HCT116 (cell line): ENCODE data around the gene NUDT9. TPM values are rescaled to one million over a fixed set of nuclear protein-coding genes. Genes with fewer than 3 reads are reported as not detected.
"Not testable (repeated sequence)": the region's sequence is repeated elsewhere in the genome, so short reads cannot be mapped to it uniquely, and the experiment has no call there.

ENCODE experiments used
- ATAC-seq: fragments of 200-7000 bp; cut with Tn5 transposase; 2 replicates; pipeline ENCODE4 v1.9.1; 2020; ENCODE audit warnings: mild to moderate bottlenecking, moderate library complexity
- BruUV-seq: library from RNA; stranded (reverse); fragments of 400-500 nt; replicated peaks from 2 replicates; lab custom pipeline; 2021; lab: Mats Ljungman, UMichigan
- CTCF ChIA-PET: fragments of 300-600 bp; sonication (Branson Sonifier 250); formaldehyde crosslinking; loops from one replicate; lab custom pipeline; 2021; ENCODE audit warnings: antibody characterized with exemption; lab: Charles Lee
- POLR2A ChIA-PET: fragments of 300-600, 350-600 bp; sonication (Branson Sonifier 250); formaldehyde crosslinking; loops from one replicate; lab custom pipeline; 2021; ENCODE audit warnings: antibody characterized with exemption; lab: Charles Lee
- RAD21 ChIA-PET, 2 experiments: fragments of 300-600 bp; sonication (Branson Sonifier 250); formaldehyde crosslinking; loops; one replicate each; lab custom pipeline; 2023; ENCODE audit warnings: low total read pairs in 2 of 2; ENCODE audit not compliant: uncharacterized antibody in 2 of 2, unreplicated experiment in 2 of 2, low non-redundant PET in 1 of 2; lab: Charles Lee
- DNase-seq: peaks from one replicate; pipeline ENCODE4 v3.0.0-alpha.2; 2010; ENCODE audit warnings: low read depth, low spot score
- H2AFZ ChIP-seq: fragments of 200-600 bp; shearing (Covaris generic), sonication (generic); 2 replicates; pipeline ENCODE4 v1.6.1; 2017; ENCODE audit warnings: low read depth, mixed run types, mixed read lengths, antibody characterized with exemption, low read length; ENCODE audit not compliant: poor library complexity, severe bottlenecking
- H3K27ac ChIP-seq: 2 replicates; pipeline ENCODE4 v1.5.1; 2012; ENCODE audit warnings: low read depth, low read length
- H3K27me3 ChIP-seq: fragments of 200-600 bp; sonication (generic); 2 replicates; pipeline ENCODE4 v1.6.1; 2016; ENCODE audit warnings: mixed run types, low read length, mixed read lengths; ENCODE audit not compliant: insufficient read depth
- H3K36me3 ChIP-seq, 2 experiments: fragments of 200-500 bp in 1 of 2; fragments of 200-600 bp in 1 of 2; sonication (Bioruptor generic) in 1 of 2; sonication (generic) in 1 of 2; 2 replicates each; pipeline versions ENCODE4 v1.5.1 to v1.6.1; 2014 to 2016; ENCODE audit warnings: low read length in 2 of 2, inconsistent platforms in 1 of 2, mixed read lengths in 1 of 2, mixed run types in 1 of 2; ENCODE audit not compliant: insufficient read depth in 2 of 2, control insufficient read depth in 1 of 2
- H3K4me1 ChIP-seq, 2 experiments: fragments of 200-600 bp in 1 of 2; sonication (generic) in 1 of 2; 2 replicates each; pipeline versions ENCODE4 v1.5.1 to v1.6.1; 2012 to 2017; ENCODE audit warnings: low read length in 2 of 2, inconsistent platforms in 1 of 2, mild to moderate bottlenecking in 1 of 2, mixed read lengths in 1 of 2, mixed run types in 1 of 2, moderate library complexity in 1 of 2; ENCODE audit not compliant: insufficient read depth in 2 of 2, control insufficient read depth in 1 of 2
- H3K4me2 ChIP-seq: fragments of 200-600 bp; sonication (generic); 2 replicates; pipeline ENCODE4 v1.6.1; 2017; ENCODE audit warnings: mixed run types, low read length, mixed read lengths
- H3K4me3 ChIP-seq, 2 experiments: fragments of 200-600 bp in 1 of 2; sonication (generic) in 1 of 2; replicated peaks in 1 of 2; 2 replicates each; pipeline ENCODE4 v1.5.1; 2011 to 2016; ENCODE audit warnings: low read length in 2 of 2, control low read depth in 1 of 2, low read depth in 1 of 2, mild to moderate bottlenecking in 1 of 2, mixed read lengths in 1 of 2, mixed run types in 1 of 2
- H3K79me2 ChIP-seq: fragments of 200-600 bp; sonication (generic); 2 replicates; pipeline ENCODE4 v1.6.1; 2017; ENCODE audit warnings: mild to moderate bottlenecking, mixed run types, low read length, moderate library complexity, mixed read lengths; ENCODE audit not compliant: insufficient read depth
- H3K9ac ChIP-seq: fragments of 200-600 bp; sonication (generic); 2 replicates; pipeline ENCODE4 v1.6.1; 2016; ENCODE audit warnings: low read length, mixed read lengths
- H3K9me2 ChIP-seq: fragments of 200-600 bp; sonication (generic), shearing (Covaris generic); 2 replicates; pipeline ENCODE4 v1.6.1; 2017; ENCODE audit warnings: mixed run types, mild to moderate bottlenecking, moderate library complexity; ENCODE audit not compliant: insufficient read depth
- H3K9me3 ChIP-seq, 2 experiments: fragments of 200-500 bp in 1 of 2; fragments of 200-600 bp in 1 of 2; sonication (Bioruptor generic) in 1 of 2; sonication (generic) in 1 of 2; 2 replicates each; pipeline ENCODE4 v1.6.1; 2014 to 2017; ENCODE audit warnings: low read length in 2 of 2, mixed read lengths in 2 of 2, inconsistent platforms in 1 of 2, low read depth in 1 of 2, mild to moderate bottlenecking in 1 of 2, mixed run types in 1 of 2, moderate library complexity in 1 of 2; ENCODE audit not compliant: control insufficient read depth in 1 of 2, insufficient read depth in 1 of 2
- H4K20me1 ChIP-seq: fragments of 200-600 bp; sonication (generic), shearing (Covaris generic); 2 replicates; pipeline ENCODE4 v1.6.1; 2017; ENCODE audit warnings: mixed run types, mild to moderate bottlenecking, moderate library complexity; ENCODE audit not compliant: insufficient read depth
- ATF3 ChIP-seq: IDR thresholded peaks from 2 replicates; pipeline ENCODE4 v1.6.1; 2012
- JUND ChIP-seq: IDR thresholded peaks from 2 replicates; pipeline ENCODE4 v1.6.1; 2012
- MAX ChIP-seq: IDR thresholded peaks from 2 replicates; pipeline ENCODE4 v1.6.1; 2012
- REST ChIP-seq: IDR thresholded peaks from 2 replicates; pipeline ENCODE4 v1.6.1; 2012; ENCODE audit warnings: low read depth
- TCF7L2 ChIP-seq: IDR thresholded peaks from 2 replicates; pipeline ENCODE4 v1.7.0; 2011; ENCODE audit warnings: borderline replicate concordance, inconsistent platforms; ENCODE audit not compliant: insufficient read depth, insufficient read length; ENCODE audit errors: extremely low read depth
- YY1 ChIP-seq: IDR thresholded peaks from 2 replicates; pipeline ENCODE4 v1.6.1; 2011; ENCODE audit warnings: low read length, low read depth, moderate library complexity, mild to moderate bottlenecking; ENCODE audit not compliant: insufficient replicate concordance; ENCODE audit errors: extremely low read depth
- intact Hi-C: fragments of 100-400 bp; cut with micrococcal nuclease; formaldehyde crosslinking; loops from 2 replicates; pipeline ENCODE4 v1.10.0; 2022
- total RNA-seq: library from RNA; stranded (reverse); gene quantifications from one replicate; pipeline ENCODE4 v1.2.1, GENCODE V29; 2021; ENCODE audit not compliant: unreplicated experiment

The NUDT9 gene
- total RNA-seq, 1 experiment from 2014 or later = 13.5 TPM

- TF ChIP-seq REST (no peak), ATF3 (no peak), TCF7L2 (no peak), YY1 (no peak), MAX (no peak), JUND (no peak)
These were observed 69.1 kb downstream of the NUDT9 start (continued) for GRCh38 chr4:87491436-87491835.

- H3K9me2 ChIP-seq, CTCF ChIA-PET, ATAC-seq, H3K36me3 ChIP-seq, H3K27ac ChIP-seq, intact Hi-C loops, H3K79me2 ChIP-seq, H3K9ac ChIP-seq, RAD21 ChIA-PET, DNase-seq, H3K27me3 ChIP-seq, H3K4me2 ChIP-seq, H4K20me1 ChIP-seq, POLR2A ChIA-PET, H2AFZ ChIP-seq, H3K4me1 ChIP-seq, H3K4me3 ChIP-seq, BruUV-seq, H3K9me3 ChIP-seq: not testable (repeated sequence)
These were observed 69.5 kb downstream of the NUDT9 start for GRCh38 chr4:87491851-87492250.
